ENCODE measurements around the gene ITPK1.

GRCh38 chr14:93060841-93061240 is 54.9 kb downstream of the ITPK1 start:
- TF ChIP-seq POLR2AphosphoS5 (IDR thresholded peaks at IDR 0.05; ENCODE audit: borderline replicate concordance, low read depth, low read length) (no peak), EZH2 (IDR thresholded peaks at IDR 0.05) (no peak), FOXP2 (optimal IDR thresholded peaks at IDR 0.05; ENCODE audit: control extremely low read depth, extremely low read length, insufficient read depth) (no peak)

Data from SK-N-MC (cell line).